GM19455 (cell line): ENCODE data around the gene KDM5B.
"Not testable (repeated sequence)": the region's sequence is repeated elsewhere in the genome, so short reads cannot be mapped to it uniquely, and the experiment has no call there.

Experiments
- ATAC-seq: cut with Tn5 transposase; IDR thresholded peaks from one replicate; pipeline ENCODE4 v1.9.1; 2021; ENCODE audit not compliant: unreplicated experiment

KDM5B gene

GRCh38 chr1:202794051-202794740 lies 14.0 kb downstream of the KDM5B start:
- no peak for ATAC-seq

- ATAC-seq: no peak
These were observed 17.0 kb downstream of the KDM5B start for GRCh38 chr1:202791077-202791747.

- no peak for ATAC-seq
These were observed 19.4 kb downstream of the KDM5B start for GRCh38 chr1:202788800-202789199.

- ATAC-seq: no peak
These were observed 21.4 kb downstream of the KDM5B start for GRCh38 chr1:202786804-202787203.

DNA sequence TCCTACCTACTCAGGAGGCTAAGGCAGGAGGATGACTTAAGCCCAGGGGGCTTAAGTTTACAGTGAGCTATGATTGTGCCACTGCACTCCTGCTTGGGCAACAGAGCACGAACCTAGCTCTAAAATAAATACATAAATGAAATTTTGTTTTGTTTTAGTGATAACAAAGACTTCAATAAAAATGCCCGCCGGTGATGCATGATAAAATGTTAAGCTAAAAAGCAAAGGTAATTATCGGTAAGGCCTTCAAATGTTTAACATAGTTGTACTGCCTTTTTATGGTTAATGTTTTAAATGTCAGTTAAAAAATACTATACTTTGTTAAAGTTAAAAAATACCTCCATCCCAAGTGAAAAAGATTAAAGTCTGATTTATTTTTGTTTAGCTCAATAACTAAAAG lies 27.0 kb downstream of the KDM5B start:
- no peak for ATAC-seq

GRCh38 chr1:202770135-202770534 lies 38.1 kb downstream of the KDM5B start:
- ATAC-seq: no peak

DNA sequence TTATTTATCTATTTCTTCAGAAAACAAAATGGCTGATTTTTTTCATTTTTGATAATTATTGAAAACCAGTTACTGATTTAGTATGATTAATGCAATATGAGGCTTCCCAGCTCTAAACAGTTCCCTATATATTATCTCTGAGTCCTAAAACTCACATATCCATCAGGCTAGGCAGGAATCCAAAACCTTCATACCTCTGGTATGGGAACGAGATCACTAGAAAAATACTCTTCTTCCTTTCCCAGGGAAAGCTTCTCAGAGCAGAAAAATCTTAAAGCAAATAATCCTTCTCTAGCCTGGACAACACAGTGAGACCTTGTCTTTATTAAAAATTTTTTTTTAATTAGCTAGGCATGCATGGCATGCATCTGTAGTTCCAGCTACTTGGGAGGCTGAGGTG lies 42.5 kb downstream of the KDM5B start:
- ATAC-seq: no peak

GRCh38 chr1:202762019-202762418 lies 46.2 kb downstream of the KDM5B start:
- ATAC-seq: no peak

DNA sequence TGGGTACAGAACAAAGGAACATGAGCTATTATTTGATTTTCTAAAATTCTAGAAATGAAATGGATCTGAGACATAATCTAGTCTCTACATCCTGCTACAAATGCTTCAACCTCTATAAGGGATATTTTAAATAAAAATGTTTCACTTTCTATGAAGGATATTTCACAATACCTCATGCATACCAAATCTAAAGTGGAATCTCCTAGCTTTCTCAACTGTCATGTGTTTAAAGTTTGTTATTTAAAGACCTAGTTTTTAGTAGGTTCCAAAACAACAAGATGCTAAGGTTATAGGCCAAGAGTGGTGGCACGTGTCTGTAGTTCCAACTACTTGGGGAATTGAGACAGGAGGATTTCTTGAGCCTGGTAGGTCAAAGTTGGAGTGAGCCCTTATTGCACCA lies 47.6 kb downstream of the KDM5B start:
- ATAC-seq: no peak

DNA sequence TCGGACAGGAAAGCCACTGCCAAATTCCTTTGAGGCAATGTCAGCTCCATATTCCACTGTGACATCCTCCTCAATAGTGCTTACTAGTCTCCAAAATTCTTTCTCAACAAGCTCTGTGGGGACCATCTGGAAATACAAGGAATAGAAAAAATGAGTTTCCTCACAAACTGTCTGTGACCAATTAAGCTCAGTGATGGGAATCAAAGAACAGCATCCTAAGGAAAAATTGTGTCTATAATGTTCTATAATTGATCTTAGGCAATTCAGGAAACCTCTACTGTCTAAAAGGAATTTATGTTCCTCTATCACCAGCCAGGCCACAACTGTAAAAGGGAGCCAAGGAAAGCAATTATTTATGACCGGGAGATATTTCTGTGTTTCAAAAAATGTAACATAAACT lies 51.8 kb downstream of the KDM5B start:
- no peak for ATAC-seq

GRCh38 chr1:202754293-202754692 lies 53.9 kb downstream of the KDM5B start:
- no peak for ATAC-seq

DNA sequence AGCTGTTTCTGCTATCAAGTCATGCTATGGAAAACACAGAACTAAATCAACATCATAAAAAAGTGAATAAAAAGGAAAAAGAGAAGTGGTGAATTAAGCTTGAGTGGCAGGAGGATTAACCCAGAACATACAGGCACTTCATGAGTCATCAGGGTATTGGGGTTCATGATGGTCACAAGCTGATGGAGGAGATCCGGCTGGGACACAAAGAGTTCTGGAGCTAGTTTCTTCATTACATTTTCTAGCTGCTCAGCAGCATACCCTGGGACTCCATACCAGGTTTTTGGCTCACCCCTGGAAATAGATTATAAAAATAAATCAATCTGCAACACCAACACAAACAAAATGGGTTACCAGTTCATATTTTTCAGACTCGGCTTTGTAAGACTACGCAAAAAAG lies 55.4 kb downstream of the KDM5B start:
- no peak for ATAC-seq

DNA sequence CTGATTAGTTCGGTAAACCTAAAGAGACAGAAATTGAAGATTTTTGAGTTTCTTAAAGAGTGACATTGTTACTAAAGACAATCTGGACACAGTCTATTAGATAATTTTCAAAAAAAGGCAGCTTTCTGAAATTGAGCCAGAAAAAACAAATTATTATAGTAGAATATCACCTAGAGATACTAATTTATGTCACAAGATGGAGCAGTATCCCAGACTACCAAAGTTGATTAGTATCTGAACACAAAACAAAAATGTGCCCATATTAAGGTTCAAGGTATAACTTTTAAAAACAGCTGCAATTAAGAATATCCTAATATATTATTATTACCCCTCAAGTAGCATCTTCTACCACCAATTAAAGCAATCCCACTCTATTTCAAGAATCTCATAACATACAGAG lies 57.5 kb downstream of the KDM5B start:
- no peak for ATAC-seq

- ATAC-seq: no peak
These were observed 58.2 kb downstream of the KDM5B start for GRCh38 chr1:202750024-202750423.

- no peak for ATAC-seq
These were observed 62.8 kb downstream of the KDM5B start for GRCh38 chr1:202745323-202745888.

- ATAC-seq: not testable (repeated sequence)
These were observed 63.5 kb downstream of the KDM5B start for GRCh38 chr1:202744770-202745169.

DNA sequence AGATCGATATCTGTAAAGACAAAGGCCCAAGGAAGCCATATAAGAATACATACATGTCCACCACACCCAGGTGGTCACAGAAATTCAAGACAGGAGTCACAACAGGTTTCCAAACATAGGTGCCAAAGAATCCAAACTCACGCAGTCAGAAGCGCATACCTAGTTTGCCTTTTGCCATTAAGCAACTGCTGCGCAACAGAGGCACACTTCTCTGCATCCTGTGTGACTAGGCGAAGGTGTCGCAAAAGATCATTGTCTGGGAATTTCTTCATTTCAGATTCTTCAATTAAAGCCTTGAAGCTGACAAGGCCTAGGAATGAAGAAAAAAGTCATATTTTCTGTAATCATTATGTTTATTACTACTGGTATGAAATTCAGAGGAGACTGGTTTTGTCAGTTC lies 65.7 kb downstream of the KDM5B start:
- ATAC-seq: no peak

DNA sequence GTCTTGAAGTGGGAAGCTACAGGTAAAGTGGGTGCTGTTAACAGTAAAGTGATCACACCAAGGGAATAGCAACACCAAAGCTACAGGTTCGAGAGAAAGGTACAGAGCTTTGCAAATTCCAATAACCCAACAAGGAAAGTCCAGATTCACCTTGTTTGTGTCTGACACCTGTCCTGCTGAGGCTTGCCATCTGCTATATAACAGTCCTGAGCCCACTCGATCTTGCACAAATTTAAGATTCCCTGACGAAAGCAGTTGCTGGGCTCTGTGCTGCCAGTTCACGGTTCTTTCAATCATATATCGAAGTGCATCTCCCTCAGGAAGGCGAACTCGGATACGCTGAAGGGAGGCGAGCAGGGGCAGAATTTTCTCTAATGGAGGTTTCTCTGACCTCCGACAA lies 75.0 kb downstream of the KDM5B start:
- no peak for ATAC-seq

- no peak for ATAC-seq
These were observed 79.3 kb downstream of the KDM5B start for GRCh38 chr1:202728951-202729350.

- no peak for ATAC-seq
These were observed 82.7 kb downstream of the KDM5B start for GRCh38 chr1:202725526-202725925.

DNA sequence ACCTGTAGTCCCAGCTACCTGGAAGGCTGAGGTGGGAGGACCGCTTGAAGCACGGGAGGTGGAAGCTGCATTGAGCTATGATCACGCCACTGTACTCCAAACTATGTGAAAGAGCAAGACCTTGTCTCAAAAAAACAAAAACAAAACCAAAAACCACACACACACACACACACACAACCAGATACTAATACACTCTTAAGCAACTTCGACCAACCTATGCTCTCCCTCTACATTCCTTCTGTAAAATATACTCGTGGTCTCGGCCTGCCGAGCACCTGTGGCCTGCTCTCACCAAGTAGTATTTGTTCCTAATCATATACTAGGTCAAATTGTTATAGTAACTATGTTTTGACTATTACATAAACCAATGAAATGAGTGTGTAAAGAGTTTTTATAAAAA lies 84.5 kb downstream of the KDM5B start:
- ATAC-seq: no peak

DNA sequence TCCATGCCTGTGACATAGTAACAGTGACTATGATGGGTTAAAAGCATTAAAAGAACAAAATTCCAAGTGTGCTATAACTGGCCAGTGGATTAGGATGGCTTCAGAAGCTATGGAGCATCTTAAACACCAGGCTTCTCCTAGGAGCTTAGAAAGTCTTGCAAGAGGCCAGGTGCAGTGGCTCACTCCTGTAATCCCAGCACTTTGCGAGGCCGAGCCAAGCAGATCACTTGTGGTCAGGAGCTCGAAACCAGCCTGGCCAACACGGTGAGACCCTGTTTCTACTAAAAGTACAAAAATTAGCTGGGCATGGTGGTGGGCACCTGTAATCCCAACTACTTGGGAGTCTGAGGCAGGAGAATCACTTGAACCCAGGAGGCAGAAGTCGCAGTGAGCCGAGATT lies 85.2 kb downstream of the KDM5B start:
- ATAC-seq: not testable (repeated sequence)

DNA sequence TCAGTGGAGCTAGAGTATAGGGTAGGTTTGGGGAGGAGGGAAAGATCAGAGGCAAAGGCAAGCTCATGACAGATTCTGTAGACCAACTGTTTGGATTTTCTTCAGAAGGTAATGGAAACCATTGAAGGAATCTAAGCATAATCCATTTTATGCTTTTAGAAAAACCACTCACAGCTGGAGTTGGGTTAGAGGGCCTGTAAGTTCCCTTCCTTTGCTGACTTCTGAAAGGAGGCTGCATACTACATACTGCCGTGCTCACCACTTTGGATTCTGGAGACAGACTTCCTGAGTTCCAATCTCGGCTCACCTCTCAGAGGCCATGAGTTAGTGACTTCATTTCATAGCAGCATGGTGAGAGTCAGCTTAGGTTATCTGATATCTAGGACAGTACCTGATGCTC lies 91.6 kb downstream of the KDM5B start:
- ATAC-seq: no peak
